ENCODE measurements around the gene SRRM1.
A peak's percentile ranks its signal among the peaks of the same experiment; 100 is the strongest.

SRRM1 gene

GRCh38 chr1:24642481-24643362 lies at the start of gene SRRM1:
Gene SRRM1 (plus strand): TSS chr1:24643302. CDS start chr1:24643327, 25 bp downstream.
- DNase-seq: peak; percentile 88 to 100 (median 99)

- DNase-seq: no peak
Observed at GRCh38 chr1:24594328-24594598, 48.8 kb upstream of the SRRM1 start.

GRCh38 chr1:24596401-24596880 lies 46.7 kb upstream of the SRRM1 start:
- DNase-seq: no peak

- no peak for DNase-seq
Observed at GRCh38 chr1:24599265-24599664, 43.8 kb upstream of the SRRM1 start.

- DNase-seq: no peak
Observed at GRCh38 chr1:24600551-24600950, 42.6 kb upstream of the SRRM1 start.

- no peak for DNase-seq
Observed at GRCh38 chr1:24605534-24606295, 37.4 kb upstream of the SRRM1 start.

- no peak for DNase-seq
Observed at GRCh38 chr1:24606296-24606605, 36.9 kb upstream of the SRRM1 start.

- no peak for DNase-seq
Observed at GRCh38 chr1:24606621-24607020, 36.5 kb upstream of the SRRM1 start.

GRCh38 chr1:24609949-24610517 lies 33.1 kb upstream of the SRRM1 start:
- DNase-seq: no peak

GRCh38 chr1:24619376-24619775 lies 23.7 kb upstream of the SRRM1 start:
- DNase-seq: peak in 30 of 51 donors; percentile 6 to 79 (median 40)

- no peak for DNase-seq
Observed at GRCh38 chr1:24620678-24621077, 22.4 kb upstream of the SRRM1 start.

- DNase-seq: no peak
Observed at GRCh38 chr1:24621121-24621520, 22.0 kb upstream of the SRRM1 start.

- no peak for DNase-seq
Observed at GRCh38 chr1:24622218-24622617, 20.9 kb upstream of the SRRM1 start.

- DNase-seq: no peak
Observed at GRCh38 chr1:24632832-24633175, 10.3 kb upstream of the SRRM1 start.

- peak in 4 of 51 donors; percentile 11 to 74 (median 20) for DNase-seq
Observed at GRCh38 chr1:24635195-24635843, 7.8 kb upstream of the SRRM1 start.

- DNase-seq: no peak
Observed at GRCh38 chr1:24636661-24637357, 6.3 kb upstream of the SRRM1 start.

GRCh38 chr1:24639094-24639493 lies 4.0 kb upstream of the SRRM1 start:
- DNase-seq: no peak

GRCh38 chr1:24639881-24640280 lies 3.2 kb upstream of the SRRM1 start:
- DNase-seq: peak in 4 of 51 donors; percentile 3 to 35 (median 14)

GRCh38 chr1:24640288-24640687 lies 2.8 kb upstream of the SRRM1 start:
- peak in 1 of 51 donors; percentile 12 for DNase-seq

GRCh38 chr1:24641646-24642151 lies 1.4 kb upstream of the SRRM1 start:
- peak in 16 of 51 donors; percentile 8 to 36 (median 14) for DNase-seq
